ENCODE measurements around the gene ODAD3.
A peak's percentile ranks its signal among the peaks of the same experiment; 100 is the strongest.
"Not testable (repeated sequence)": the region's sequence is repeated elsewhere in the genome, so short reads cannot be mapped to it uniquely, and the experiment has no call there.

The ODAD3 gene

DNA sequence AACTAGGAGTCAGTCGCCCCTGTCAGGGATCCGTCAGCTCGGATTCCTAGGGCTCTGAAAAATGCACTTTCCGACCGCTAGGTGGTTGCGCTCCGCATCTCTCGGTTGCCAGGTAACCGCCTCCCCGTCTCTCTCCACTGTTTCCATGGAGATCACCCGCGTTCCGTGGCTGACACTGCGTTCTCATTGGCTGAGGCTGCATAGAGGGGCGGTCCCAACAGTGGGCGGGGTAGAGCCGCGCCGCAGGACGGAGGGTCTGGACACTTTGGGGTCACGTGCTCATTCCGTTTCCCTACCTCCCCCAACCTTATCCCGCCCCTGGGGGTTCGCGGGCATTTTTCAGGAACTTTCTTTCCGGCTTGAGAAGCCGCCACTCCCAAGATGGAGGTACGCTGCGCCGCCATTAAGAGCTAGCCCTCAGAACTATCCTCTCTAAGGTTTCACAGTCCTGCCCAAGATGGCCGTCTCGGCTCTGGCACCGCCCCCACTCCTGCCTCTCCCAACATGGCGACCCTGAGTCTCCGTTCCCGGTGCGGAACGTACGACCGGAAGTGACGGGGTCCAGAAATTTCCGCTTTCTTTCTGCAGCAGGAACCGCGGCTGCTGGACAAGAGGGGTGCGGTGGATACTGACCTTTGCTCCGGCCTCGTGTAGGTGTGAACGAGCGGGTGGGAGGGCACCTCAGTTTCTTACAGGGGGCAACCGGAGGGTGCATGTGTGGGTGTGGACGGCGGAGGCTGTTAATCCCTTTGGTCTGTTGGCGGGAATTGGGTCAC is at the start of gene ODAD3, which contains the start of gene PRKCSH:
Gene ODAD3 (minus strand): TSS at position 65 of the 776 bp plus-strand sequence. CDS start 105 bp downstream, outside the sequence.
Gene PRKCSH (plus strand): TSS at position 579 of the 776 bp plus-strand sequence. CDS start 483 bp downstream, outside the sequence.
- peak; percentile 94 to 97 for DNase-seq (ENCODE audit: low read depth in 2 of 2, low spot score in 1 of 2)

DNA sequence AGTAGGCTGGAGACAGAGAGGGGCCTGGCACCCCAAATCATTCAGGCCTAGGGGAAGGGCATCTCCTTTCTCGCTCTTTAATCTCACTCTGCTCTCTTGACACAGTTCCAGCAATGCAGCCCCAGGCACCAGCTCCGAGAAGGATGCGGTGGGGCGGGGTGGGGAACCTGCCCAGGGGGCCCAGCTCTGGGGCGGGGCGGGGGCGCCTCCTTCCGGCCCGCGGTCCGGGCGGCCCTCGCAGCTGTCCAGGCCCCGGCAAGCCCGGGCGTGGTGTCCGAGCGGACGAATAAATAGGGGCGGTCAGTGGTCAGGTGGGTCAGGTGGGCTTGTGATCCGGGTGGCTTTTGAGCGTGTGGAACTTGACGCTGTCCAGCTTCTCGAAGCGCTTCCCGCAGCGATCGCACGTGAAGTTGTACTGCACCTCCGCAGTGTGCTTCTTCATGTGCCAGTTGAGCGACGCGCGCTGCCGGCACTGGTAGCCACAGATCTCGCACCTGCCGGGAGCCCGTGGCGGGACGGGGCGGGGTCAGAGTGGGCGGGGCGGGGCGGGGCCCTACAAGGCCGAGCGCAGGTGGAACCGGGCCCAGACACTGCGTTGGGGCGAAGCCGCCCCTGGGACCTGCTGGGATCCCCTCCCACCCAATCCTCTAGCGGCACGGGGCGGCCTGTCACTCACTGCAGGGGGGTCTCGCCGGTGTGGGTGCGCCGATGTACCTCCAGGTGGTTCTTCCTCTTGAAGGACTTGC is 48.6 kb upstream of the ODAD3 start:
- no peak for DNase-seq (ENCODE audit: low read depth in 2 of 2, low spot score in 1 of 2)

DNA sequence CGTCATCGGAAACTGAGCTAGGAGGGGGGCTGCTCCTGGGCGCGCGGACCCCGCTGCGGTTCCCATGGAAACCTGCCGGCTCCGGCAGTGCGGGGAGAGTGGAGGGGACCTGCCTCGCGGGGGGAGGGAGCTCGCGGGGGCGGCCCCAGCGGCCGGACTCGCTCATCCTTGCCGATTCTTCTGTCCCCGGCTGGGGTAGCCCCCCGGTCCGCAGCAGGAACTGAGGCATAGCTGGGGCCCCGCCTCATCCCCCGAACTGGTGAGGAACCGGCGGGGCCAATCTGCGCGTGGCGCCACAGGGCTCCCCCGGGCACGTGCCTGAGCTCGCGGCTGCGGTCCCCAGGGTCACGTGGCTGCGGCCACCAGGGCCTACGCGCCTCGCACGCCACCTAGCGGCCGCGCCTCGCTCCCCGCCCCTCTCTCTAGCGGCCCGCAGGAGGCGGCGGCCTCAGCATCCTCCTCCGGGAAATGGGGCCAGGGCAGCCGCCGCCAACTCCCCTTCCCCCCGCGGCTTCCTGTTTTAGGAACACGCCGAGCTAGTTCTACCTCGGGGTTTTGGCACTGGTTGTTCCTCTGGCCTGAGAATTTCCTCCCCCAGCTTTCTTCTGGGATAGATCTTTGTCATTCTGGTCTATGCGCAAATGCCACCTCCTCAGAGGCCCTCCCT is 47.6 kb upstream of the ODAD3 start:
- peak in 1 of 2 donors; percentile 74 for DNase-seq (ENCODE audit: low read depth in 2 of 2, low spot score in 1 of 2)

DNA sequence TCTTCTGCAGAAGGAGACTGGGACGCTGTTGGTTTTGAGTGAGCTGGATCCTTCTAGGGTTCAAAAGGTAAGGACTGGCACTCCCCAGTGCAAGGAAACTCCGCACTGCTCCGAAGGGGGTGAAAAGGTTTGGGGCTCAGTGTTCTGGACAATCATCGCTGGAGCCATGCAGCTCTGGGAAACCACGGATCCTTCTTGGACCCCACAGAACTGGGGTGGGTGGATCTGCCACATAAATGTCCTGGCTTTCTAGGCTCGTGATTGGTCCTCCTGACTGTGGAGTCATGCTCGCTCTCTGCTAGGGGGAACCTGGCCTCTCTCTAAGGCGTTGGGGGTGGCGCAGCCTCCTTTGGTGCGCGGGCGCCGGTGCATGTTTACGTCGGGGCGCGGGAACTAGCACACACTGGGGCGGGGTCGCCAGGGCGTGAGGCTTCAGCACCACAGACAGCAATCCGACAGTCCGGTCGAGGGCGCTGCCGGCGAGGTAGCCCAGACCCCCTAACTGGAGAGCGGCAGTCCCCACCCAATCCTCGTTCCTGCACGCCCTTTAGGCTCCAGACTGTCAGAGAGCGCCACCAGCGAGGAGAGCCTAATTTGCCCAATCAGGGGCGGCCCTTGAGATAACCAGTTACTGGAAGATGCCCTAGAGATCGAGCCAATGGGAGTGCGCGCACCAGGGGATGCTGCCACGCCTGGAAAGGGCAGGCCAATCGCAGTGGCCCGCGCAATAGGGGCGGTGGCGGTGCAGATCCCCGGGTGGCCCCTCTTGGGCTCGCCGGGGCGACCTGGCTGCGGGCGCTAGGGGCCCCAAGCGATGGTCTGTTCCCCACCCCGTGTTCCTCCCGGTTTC is 46.8 kb upstream of the ODAD3 start:
- peak in 1 of 2 donors; percentile 28 for DNase-seq (ENCODE audit: low read depth in 2 of 2, low spot score in 1 of 2)

DNA sequence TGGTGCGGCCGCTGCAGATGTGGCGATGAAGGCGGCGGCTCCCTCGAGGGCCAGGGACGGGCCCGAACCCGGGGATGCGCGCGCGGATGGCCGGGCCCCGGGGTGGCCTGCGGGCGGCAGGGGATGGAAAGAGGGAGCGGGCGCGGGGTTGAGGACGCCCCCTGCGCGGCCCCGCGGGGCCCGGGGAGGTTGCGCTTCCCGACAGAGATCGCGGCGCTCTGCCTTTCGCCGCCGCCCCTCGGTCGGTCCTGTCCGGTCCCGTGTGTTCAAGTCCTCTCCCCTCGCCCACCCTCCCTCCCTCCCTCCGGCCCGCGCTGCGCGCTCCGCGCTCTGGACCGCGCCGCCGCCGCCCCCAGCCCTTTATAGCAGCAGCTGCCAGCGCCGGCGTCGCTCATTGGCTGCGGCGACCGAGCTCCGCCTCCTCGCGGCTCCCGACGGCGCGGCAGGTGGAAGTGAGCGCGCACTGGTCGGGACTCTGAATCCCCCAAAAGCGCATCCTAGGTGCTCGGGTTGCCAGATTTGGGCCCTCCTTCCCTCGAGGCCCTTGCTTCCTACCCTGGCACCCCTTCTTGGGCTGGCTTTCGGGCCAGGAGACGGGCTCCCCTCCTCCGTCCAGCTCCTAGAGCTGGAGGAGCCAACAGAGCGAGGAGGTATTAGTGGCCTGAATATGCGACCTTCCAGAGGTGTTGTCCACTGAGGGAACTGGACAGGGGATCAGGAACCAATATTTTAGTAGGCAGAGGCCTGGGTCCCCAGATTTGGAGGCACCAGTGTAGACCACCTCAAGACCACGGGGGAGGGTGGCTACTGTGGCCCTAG is 46.0 kb upstream of the ODAD3 start, which contains the start of gene ELAVL3:
Gene ELAVL3 (minus strand): TSS at position 332 of the 819 bp plus-strand sequence. CDS start 438 bp downstream, outside the sequence.
- no peak for DNase-seq (ENCODE audit: low read depth in 2 of 2, low spot score in 1 of 2)

DNA sequence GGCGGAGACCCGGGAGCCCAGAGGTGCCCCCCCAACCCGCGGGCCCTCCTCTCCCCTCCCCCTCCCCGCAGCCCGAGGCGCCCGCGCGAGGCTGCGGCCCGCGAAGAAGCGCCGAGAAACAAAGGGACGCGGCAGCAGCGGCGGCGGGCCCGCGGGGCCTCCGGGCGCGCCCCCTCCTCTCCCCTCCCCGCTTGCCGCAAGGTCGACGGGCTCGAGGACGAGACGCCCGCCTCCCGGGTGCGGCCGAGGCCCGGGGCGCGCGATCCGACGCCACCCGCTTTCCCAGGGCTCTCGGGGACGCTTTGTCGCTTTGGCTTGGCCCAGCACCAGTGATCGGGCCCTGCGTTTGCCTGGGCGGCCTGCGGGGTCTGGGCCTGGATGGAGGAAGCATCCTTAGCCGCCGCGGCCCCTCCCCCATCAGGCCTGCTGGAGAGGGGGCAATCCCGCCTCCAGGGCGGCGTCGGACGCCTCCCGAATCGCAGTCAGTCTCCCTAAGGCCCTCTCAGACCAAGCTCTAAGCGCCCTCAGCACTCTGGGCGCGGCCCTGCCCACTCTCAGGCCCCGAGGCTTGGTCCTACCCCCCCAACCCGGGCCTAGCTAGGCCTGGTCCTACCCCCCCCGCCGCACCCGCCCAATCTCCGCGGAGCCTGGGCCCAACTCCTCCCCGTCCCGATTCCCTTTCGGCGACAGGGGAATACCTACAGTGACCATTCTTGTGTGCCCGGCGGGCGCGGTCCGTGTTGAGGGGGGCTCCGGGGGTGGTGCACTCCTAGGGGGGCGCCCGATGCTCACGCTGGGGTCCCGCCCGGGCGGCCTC is 45.2 kb upstream of the ODAD3 start:
- DNase-seq (ENCODE audit: low read depth in 2 of 2, low spot score in 1 of 2) = no peak

DNA sequence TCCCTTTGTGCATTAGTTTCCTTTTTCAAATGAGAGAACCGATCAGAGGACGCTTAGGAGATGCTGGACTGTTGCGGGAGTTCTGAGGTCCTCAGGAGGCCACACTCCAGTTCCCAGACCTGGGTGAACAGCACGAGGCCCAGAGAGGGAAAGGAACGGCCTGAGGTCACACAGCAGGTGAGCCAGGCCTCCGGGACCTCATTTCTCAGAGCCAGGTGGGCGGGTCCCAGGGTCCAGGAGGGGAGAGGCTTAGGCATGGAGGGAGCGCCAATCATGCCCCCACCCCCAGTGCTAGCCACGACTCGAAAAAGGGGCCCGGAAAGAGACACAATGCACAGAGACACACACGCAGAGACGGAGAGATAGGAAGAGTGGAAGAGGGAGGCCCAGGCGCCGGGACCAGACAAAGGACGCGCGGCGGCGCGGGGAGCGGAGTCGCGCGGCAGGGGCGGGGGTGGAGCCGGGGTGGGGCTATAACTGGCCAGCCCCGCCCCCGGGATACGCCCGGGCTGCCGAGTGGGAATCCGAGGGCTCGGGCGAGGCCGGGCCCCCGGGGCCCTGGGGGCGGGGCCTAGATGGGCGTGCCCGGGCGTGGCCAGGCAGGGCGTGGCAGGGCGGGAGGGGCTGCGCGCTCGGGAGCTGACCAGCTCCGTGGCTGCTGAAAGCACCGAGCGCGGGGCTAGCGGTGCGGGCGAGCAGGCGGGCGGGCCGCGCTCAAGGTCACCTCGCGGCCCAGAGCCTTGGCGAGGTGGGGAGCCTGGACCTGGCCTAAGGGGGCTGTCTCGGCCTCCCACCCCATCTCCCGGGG is 44.4 kb upstream of the ODAD3 start:
- no peak for DNase-seq (ENCODE audit: low read depth in 2 of 2, low spot score in 1 of 2)

DNA sequence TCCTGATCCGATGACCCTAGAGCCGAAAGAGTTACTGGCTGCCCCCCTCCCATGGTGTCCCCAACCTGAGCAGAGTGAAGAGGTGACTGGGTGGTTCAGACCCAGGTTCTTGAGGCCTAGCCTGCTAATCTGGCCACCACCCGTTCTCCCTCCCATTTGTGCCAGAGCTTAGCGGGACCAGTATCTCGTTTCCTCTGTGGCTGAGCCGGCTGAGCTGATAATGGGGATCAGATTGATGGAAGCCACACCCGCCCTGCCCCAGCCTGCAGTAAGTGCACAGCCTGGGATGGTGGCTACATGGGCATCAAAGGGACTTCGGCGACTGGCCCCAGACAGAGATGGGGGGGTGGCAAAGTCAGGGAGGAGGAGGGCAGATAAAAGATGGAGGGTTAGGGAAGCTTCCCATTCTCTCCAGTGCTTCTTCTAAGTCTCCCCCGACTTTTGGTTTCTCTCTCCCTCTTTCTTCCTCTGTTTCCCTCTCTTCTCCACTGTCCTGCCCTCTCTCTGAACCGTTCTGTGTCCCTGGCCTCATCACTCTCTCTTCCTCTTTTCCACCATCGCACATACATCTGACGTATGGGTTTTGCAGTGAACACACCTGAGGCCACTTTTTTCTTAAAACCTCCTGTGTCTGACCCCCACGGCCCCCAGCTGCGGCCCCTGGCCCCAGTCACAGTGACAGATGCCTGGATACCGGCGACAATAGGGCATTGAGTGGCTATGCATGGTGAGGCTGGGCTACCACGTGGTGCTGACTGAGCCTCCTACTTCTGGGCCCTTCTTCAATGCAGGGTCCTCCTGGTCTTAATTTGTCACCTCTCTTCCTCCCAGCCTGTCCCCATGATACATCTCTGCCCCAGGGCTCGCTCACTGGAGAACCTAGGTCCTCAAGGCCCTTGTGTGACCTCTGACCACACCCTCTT is 43.5 kb upstream of the ODAD3 start:
- DNase-seq (ENCODE audit: low read depth in 2 of 2, low spot score in 1 of 2) = no peak

DNA sequence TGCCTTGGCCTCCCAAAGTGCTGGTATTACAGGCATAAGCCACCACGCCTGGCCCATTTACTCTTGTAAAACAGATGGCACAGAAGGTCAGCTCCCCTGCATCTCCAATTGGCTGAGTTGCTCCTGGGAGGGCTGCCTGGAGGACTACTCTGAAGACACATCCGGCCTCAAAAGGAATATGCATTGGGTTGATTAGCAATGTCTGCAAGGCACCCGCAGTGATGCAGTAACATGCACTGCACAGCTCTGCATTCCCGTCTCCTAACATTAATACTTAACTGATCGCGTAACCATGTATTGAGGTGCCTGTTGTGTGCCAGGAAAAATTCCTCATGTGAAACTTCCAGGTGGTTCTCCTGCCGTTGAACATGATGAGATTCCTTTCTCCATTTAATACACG is 40.9 kb upstream of the ODAD3 start:
- no peak for DNase-seq (ENCODE audit: low read depth in 2 of 2, low spot score in 1 of 2)

DNA sequence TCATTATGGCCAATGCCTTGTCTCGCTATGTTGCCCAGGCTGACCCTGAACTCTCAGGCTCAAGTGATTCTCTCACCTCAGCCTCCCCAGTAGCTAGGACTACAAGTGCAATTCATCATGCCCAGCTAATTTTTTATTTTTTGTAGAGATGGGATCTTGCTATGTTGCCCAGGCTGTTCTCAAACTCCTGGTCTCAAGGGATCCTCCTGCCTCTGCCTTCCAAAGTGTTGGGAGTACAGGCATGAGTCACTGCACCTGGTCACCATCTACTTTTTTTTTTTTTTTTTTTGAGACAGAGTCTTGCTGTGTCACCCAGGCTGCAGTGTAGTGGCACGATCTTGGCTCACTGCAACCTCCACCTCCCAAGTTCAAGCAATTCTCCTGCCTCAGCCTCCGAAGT is 40.4 kb upstream of the ODAD3 start:
- DNase-seq (ENCODE audit: low read depth in 2 of 2, low spot score in 1 of 2) = not testable (repeated sequence)

DNA sequence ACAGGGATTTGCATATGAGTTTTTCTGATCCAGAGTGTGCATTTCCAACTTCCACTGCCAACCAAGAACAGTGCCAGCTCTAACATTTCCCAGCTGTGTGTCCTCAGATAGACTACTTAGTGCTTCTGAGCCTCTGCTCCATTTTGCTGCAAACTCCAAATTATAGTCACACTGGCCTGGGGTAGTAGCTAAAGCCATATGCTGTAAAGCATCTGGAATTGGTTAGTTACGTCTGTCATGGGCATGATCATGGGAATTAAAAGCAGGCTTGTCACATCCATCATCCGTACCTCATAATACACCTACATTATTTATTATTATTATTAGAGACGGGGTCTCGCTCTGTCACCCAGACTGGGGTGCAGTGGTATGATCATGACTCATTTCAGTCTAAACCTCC is 38.8 kb upstream of the ODAD3 start:
- DNase-seq (ENCODE audit: low read depth in 2 of 2, low spot score in 1 of 2) = no peak

DNA sequence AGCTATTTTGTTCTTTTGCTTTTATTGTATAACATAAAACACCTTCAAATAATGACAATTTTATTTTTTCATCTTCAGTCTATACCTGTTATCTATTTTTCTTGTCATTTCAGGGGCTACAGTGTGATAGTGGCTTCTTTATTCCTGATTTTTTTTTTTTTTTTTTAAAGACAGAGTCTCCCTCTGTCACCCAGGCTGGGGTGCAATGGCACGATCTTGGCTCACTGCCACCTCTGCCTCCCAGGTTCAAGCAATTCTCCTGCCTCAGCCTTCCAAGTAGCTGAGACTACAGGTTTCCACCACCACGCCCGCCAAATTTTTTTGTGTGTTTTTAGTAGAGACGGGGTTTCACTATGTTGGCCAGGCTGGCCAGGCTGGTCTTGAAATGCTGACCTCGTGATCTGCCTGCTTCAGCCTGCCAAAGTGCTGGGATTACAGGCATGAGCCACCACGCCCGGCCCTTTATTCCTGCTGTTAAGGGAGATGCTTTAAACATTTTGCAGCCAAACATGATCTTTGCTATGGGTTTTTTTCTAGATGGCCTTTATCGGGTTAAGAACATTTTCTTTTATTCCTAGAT is 33.4 kb upstream of the ODAD3 start:
- DNase-seq (ENCODE audit: low read depth in 2 of 2, low spot score in 1 of 2) = not testable (repeated sequence)

DNA sequence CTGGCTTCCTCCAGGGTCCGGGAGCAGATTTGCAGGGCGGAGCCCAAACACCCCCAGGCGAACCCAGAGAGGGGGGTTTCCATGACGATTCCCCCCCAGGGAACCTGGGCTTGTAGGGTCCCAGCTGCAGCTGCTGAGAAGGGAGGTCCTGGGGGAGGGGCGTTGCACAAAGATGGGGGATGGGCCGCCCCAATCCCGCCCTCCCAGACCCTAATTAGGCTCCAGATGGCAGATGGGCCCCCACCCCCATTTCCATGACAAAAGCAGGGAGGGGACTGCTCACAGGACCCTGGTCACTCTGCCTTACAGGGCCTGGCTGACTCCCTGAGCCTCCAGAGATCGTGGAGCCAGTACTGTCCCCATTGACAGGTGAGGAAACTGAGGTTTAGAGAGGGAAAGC is 30.7 kb upstream of the ODAD3 start:
- DNase-seq (ENCODE audit: low read depth in 2 of 2, low spot score in 1 of 2) = no peak

DNA sequence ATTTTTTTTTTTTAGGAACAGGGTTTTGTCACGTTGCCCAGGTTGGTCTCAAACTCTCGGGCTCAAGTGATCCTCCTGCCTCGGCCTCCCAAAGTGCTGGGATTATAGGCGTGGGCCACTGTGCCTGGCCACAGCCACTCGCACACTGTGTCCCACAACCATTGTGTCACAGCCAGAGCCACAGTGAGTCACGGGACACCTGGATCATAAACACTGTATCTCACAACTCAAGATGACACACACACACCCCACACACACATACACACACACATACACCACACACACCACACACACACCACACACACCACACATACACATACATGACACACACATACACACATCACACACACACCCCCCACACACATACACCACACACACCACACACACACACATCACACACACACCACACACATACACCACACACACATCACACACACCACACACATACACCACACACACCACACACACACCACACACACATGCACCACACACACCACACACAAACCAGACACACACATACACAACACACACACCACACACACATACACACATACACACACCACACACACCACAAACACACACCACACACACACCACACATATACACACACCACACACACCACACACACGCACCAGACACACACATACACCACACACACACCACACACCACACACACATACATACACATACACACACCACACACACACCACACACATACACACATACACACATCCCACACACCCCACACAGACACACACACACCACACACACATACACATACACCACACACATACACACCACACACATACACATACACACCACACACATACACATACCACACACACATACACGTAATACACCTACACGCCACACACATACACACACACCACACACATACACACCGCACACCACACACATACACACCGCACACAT is 29.7 kb upstream of the ODAD3 start:
- DNase-seq (ENCODE audit: low read depth in 2 of 2, low spot score in 1 of 2) = no peak

DNA sequence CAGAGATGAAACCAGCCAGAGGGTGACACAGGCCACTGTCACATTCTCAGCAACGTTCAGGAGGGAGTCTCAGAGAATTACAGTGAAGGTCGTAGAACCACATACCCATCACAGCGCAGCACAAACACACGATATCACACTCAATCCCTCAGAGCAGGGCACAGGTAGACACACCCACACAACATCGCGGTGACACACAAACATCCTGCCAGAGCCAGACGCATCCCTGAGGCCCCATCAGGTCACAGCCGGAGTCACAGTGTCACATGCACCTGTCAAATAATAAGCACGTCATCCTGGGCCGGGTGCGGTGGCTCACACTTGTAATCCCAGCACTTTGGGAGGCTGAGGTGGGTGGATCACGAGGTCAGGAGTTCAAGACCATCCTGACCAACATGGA is 28.5 kb upstream of the ODAD3 start:
- no peak for DNase-seq (ENCODE audit: low read depth in 2 of 2, low spot score in 1 of 2)

DNA sequence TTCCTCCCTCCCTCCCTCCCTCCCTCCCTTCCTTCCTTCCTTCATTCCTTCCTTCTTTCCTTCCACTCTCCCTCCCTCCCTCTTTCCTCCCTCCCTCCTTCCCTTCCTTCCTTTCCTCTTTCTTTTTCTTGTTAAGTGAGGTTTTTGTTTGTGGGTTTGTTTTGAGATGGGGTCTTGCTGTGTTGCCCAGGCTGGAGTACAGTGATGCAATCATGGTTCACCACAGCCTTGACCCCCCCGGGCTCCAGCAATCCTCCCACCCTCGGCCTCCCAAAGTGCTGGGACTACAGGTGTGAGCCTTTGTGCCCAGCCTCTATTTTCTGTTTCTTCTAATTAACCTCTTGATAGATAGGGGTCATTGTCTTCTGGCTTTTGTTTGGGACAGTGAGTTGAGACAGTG is 26.5 kb upstream of the ODAD3 start:
- DNase-seq (ENCODE audit: low read depth in 2 of 2, low spot score in 1 of 2) = no peak

Data from stimulated activated CD8-positive, alpha-beta memory T cell treated with anti-CD3 and anti-CD28 coated beads, Interleukin-4, amount 100 ng/mL, for 1 hour (primary cell).